HG03108 (cell line): Measurements from ENCODE around the gene SCAPER.
"Not testable (repeated sequence)": the region's sequence is repeated elsewhere in the genome, so short reads cannot be mapped to it uniquely, and the experiment has no call there.

ENCODE experiments used
- ATAC-seq: cut with Tn5 transposase; IDR thresholded peaks from one replicate; pipeline ENCODE4 v1.9.1; 2021; ENCODE audit warnings: moderate library complexity; ENCODE audit not compliant: unreplicated experiment

SCAPER gene

DNA sequence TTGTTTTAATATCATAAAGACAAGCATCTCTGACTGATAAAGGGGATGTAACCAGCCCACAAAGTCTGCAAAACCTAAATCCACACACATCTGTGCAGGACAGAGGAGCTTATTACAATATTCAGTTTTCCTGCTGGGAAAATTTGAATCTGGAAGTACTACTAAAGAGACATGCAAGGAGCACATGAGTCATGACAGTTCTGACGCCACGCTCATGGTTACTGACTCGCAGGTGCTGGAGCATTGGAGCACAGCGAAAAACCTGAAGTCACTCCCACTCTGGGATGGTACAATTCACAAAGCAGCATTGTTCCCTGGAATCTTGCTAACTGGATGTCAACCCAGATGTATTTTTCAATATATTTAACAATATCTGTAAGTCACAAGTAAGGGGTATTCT is 576.2 kb downstream of the SCAPER start:
- no peak for ATAC-seq

- no peak for ATAC-seq
Measured at GRCh38 chr15:76328106-76328696, 576.9 kb downstream of the SCAPER start.

GRCh38 chr15:76327191-76328105 is 577.7 kb downstream of the SCAPER start:
- no peak for ATAC-seq

DNA sequence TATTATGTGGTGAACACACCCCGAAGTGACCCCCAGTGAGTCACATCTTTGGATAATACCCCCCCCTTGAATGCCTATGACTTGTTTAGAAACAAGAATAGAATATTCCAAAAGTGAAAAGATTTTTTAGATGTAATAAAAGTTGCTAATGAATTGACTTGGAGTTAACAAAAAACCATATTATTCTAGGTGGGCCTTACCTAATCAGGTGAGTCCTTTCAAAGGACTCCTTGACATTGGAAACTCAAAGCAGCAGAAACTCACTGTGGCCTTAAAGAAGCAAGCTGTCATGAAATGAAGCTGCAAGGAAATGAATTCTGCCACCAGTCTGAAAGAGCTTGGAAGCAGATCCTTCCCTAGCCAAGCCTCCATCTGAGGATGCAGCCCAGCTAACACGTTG is 579.4 kb downstream of the SCAPER start:
- no peak for ATAC-seq

DNA sequence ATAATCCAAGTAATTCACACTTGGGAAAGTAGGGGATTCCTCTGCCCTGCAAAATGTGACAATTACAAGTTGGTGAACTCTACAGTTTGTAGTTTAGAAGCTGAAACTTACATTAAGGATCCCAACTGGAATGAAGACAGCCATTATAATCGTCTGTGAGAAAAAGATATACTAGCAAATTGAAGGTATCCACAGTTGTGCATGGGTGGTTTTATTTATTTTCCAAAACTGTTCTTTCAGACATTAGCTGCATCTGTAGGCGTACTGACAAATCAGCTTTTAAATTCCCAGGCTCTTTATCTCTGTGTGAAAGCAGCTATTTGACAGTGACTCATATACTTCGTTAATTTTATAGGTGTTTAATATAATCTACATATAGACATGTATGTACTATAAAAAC is 581.1 kb downstream of the SCAPER start:
- no peak for ATAC-seq

DNA sequence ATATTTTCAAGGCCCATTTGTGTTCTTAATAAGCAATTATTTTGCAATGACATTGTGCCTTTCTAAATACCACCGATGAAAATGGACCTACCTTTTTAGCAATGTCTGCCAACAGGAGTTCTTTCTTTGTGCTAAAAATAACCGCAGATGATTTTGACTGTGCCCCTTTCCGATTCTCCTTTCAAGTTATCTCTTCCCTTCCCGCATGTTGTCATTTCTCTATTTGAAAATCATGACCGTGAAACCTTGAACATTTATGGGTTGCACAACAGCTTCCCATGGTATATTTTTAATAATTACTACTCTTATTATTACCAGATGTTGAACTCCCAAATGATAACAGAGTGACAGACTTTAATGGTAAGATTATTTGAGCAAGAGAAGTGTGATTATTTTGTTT is 583.5 kb downstream of the SCAPER start:
- no peak for ATAC-seq

DNA sequence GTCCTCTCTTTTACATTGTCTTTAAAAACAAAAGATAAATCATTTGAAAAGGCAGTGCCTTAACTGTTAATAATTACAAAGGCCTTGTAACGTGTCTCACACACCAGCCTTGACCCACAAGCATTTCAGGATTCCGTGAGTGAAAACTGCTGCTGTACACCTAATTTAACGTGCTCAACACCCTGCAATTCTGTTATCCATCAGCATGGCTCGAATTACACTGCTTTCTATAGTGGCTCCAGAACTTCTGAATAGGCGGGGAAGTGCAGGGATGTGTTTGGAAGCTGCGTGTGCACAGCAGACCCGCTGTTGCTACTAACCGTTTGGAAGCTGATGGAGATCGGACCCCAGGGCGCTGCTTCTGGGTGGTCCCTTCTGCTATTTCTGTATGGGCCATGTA is 584.0 kb downstream of the SCAPER start:
- no peak for ATAC-seq

DNA sequence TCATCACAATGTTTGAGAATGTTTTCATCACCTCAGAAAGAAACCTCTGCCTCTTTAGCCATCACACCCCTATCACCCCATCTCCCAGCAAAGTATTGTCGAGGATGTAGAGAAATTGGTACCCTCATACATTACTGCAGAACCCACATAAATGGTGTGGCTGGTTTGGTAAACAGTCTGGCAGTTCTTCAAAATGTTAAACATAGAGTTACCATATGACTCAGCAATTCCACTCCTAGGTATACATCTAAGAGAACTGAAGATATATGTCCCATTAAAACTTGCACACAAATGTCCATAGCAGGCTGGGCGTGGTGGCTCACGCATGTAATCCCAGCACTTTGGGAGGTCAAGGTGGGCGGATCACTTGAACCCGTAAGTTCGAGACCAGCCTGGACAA is 585.1 kb downstream of the SCAPER start:
- ATAC-seq, result no peak

GRCh38 chr15:76313731-76314130 is 591.4 kb downstream of the SCAPER start:
- ATAC-seq, result no peak

- ATAC-seq, result not testable (repeated sequence)
Measured at GRCh38 chr15:76313175-76313567, 592.0 kb downstream of the SCAPER start.

GRCh38 chr15:76312540-76313174 is 592.5 kb downstream of the SCAPER start:
- ATAC-seq, result no peak

DNA sequence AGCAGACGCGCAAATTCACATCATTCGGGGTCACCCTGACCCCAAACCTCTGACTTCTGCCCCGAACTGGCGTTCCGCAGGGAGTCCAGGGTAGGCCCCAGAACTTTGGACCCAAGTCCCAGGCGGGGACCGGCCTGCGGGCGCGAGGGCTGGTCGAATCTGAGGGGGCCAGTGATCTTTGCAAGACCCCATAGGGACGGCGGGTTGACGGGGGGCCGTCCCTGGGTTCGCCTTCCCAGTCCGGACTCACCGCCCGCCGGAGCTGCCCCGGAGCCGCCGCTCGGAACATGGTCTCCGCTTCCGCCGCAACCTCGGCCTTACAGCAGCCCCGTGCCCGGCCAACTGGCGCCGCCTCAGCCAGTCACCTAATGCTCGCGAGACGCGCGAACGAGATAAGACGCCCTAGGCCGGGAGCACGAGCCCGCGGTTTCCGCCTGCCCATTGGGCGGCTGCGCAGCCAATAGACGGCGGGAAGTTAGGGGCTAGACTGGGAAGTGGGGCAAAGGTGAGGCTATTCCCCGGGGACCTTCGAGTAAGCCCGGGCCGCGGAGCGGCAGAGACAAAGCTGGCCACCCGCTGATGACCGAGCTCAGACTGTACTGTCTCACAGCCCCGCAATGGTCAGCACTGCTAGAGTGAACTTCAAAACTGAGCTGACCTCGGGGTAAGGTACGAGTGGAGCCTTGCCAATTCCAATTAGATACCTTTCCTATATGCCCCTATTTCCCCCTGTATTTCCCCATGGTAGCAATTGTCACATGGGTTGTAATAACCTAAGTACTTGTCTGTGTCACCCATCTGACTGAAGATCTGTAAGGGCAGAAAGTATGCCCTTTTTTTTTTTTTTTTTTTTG is 593.8 kb downstream of the SCAPER start, which contains the start of gene ETFA:
Gene ETFA, minus strand, starts transcription at position 370 of the 854 bp plus-strand sequence. Its CDS starts 81 bp downstream, at position 289.
- peak; percentile 98 for ATAC-seq

DNA sequence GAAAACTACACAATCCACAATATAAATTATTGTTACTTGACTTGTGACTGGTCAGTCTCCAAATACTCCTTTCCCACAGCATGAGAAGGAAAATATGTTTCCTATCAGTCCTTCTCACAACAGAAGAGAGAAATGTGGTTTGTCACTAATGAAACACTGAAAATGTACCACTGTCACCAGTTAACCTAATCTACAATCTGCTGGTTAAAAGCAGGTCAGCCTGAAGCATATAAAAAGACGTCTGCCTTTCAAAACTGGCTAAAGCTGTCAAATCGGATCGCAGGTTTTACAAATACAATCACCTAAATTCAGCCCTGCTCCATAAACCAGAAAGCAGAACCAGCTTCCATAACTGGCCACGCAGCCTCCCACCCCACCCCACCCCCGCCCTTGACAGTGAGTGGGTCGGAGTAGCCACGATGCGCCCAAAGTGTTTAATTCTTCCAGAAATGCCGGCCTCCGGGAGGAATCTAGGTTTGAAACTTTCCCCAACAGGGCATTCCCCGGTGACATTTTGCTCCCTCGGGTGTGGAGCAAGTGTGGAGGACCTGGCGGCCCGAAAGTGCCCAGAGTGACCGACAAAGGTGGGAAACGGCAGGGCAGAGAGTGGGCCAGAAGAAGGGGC is 594.6 kb downstream of the SCAPER start:
- peak; percentile 2 for ATAC-seq

DNA sequence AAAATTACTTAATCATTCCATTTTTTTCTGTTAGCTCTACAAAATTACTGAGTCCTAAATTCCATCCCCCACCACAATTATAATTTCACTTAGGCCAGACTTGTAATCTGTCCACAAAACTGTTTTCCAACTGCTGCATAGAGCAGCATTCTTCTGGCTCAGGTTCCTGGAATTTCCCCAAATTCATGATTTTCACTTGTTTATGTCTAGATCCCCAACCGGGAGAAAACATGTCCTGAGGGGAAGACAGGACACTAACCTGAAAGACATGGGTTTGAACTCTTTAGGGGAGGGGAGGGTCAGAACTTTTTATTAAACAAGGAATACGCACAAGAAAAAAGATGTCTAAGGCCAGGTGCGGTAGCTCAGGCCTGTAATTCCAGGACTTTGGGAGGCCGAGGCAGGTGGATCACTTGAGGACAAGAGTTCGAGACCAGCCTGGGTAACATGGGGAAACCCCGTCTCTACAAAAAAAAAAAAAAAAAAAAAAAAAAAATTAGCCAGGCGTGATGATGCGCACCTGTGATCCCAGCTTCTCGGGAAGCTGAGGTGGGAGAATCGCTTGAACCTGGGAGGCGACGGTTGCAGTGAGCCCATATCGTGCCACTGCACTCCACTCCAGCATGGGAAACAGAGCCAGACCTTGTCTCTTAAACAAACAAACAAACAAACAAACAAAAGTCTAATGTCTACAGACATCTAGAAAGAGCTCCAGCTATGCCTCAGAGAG is 595.4 kb downstream of the SCAPER start:
- no peak for ATAC-seq

DNA sequence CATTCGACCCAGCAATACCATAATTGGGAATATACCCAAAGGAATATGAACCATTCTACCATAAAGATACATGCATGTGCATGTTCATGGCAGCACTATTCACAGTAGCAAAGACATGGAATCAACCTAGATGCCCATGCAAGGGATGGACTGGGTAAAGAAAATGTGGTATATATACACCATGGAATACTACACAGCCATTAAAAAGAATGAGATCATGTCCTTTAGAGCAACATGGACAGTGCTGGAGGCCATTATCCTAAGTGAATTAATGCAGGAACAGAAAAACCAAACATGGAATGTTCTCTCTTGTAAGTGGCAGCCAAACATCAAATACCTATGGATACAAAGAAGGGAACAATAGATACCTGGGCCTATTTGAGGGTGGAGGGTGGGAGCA is 601.2 kb downstream of the SCAPER start:
- no peak for ATAC-seq

DNA sequence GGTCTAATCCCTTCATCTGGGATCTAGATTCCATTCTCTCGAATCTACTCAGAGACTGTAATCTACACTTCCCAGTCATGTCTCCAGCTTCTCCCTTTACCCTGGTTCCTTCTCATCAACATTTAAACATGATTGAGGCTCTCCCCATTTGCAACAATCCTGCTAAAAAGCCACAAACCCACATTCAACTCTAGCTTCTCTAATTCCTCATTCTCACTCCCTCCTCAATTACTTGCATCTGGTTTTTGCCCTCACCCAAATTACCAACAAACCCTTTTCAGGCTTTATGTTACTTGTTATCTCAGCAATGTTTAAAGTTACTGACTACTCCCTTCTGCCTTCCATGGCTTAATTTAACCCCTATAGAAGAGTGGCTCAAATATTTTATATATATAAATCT is 605.4 kb downstream of the SCAPER start:
- no peak for ATAC-seq

DNA sequence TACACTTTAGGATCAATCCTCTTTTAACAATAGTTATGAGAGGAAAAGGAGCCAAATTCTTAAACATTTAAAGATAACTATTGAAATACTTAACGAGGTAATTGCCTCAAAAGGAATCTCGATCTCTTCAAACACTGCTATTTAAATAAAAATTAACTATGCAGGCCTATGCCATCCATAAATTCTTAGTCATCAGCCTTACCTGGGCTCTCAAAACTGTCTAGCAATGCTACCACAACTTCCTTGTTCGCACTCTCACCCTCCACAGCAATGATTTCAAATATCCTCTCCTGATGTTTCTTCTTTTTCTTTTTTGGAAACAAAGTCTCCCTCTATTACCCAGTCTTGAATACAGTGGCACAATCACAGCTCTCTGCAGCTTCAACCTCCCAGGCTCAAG is 606.2 kb downstream of the SCAPER start:
- ATAC-seq, result no peak

DNA sequence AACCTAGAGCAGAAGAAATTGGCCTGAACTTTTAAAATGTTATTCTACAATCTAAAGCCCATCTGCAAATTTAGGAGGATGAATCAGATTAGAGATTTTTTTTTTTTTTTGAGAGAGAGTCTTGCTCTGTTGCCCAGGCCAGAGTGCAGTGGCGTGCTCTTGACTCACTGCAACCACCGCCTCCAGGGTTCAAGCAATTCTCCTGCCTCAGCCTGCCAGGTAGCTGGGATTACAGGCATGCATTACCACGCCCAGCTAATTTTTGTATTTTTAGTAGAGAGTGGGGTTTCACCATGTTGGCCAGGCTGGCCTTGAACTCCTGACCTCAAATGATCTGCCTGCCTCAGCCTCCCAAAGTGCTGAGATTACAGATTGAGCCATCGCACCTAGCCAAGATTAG is 607.2 kb downstream of the SCAPER start:
- ATAC-seq, result not testable (repeated sequence)
